Effector memory CD4-positive, alpha-beta T cell (primary cell): ENCODE results near the gene PTRHD1.

ENCODE experiments used
- DNase-seq, 3 donors: peaks; one replicate each; pipeline ENCODE4 v3.0.0-alpha.2; 2020
- H3K27ac ChIP-seq: 2 replicates; pipeline ENCODE4 v1.7.0; 2013; ENCODE audit warnings: mild to moderate bottlenecking, low read length, moderate library complexity; ENCODE audit not compliant: insufficient read depth, poor library complexity, severe bottlenecking
- H3K27me3 ChIP-seq: replicated peaks from 2 replicates; pipeline ENCODE4 v1.7.0; 2013; ENCODE audit warnings: mild to moderate bottlenecking, low read length; ENCODE audit not compliant: insufficient read depth, control insufficient read depth, poor library complexity, severe bottlenecking
- H3K36me3 ChIP-seq: 2 replicates; pipeline ENCODE4 v1.7.0; 2013; ENCODE audit warnings: mild to moderate bottlenecking, low read length, moderate library complexity; ENCODE audit not compliant: control insufficient read depth, insufficient read depth
- H3K4me1 ChIP-seq: 2 replicates; pipeline ENCODE4 v1.7.0; 2013; ENCODE audit warnings: low read length, mild to moderate bottlenecking; ENCODE audit not compliant: control insufficient read depth, insufficient read depth, poor library complexity, severe bottlenecking
- H3K4me3 ChIP-seq: 2 replicates; pipeline ENCODE4 v1.7.0; 2013; ENCODE audit warnings: low read length, low read depth, mild to moderate bottlenecking; ENCODE audit not compliant: insufficient read depth, poor library complexity, severe bottlenecking
- H3K9me3 ChIP-seq: 2 replicates; pipeline ENCODE4 v1.7.0; 2013; ENCODE audit warnings: mild to moderate bottlenecking, low read length, moderate library complexity; ENCODE audit not compliant: control insufficient read depth

PTRHD1 gene

DNA sequence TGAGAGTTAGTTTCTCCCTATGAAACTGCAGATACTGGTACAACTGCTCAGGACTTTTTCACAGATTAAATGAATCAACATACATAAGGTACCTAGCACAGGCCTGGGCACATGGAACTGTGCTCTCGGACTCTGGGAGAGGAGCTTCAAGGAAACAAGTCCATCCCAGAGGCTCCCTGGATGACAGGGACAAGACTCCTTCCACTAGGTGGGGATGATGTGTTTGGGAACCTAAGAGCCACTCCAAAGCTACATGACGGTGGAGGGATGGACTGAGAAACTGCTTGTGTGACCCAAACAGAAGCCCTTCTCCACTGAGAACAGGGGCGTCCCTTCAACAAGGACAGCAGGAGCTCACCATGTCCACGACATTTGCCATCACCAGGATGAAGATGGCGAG is 37.2 kb upstream of the PTRHD1 start:
- DNase-seq = no peak
- Histone ChIP-seq H3K36me3 (peaks cover 13% of the 10 kb centered on the region), H3K4me3 (no peak overlapping the region)

DNA sequence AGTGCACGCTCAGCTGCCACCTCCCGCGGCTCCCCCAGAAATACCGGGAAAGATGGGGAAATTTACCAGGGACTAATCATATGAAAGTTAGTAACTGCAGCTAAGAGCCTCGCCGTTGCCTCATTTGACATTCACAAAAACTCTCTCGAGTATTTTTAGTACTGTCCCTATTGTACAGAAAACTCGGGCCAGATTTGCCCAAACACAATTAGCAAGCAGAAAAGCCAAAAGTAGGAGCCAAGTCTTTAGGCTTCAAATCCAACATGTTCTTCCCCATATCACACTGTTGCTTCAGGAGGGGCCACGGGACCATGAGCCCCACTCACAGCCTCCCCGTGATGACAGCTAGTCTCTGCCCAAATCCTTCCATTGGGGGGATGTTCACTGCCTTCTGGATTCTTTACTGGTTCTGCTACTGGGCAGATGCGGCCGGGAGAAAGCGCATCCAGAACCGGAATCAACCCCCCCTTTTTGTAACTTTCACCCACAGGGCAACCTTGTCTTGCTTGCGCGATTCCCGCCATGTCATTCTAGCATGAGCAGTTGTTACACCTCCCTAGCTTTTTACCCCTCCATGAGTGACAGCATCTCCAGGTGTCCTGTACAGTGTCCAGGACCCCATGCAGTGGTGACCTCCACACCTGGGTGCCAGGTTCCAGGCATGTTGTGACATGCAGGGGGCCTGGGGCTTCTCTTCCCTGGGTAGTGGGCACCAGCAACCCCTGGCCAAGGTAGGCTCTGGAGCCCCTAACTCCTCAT is 35.2 kb upstream of the PTRHD1 start:
- H3K27ac ChIP-seq = no peak overlapping the region

More for the DNA sequence above, 37.2 kb upstream of the PTRHD1 start:
- H3K9me3 ChIP-seq = no peaks in the 10 kb centered on the region
- no peaks in the 10 kb centered on the region for H3K27me3 ChIP-seq
- no peak overlapping the region for H3K27ac ChIP-seq
- no peaks in the 10 kb centered on the region for H3K4me1 ChIP-seq

DNA sequence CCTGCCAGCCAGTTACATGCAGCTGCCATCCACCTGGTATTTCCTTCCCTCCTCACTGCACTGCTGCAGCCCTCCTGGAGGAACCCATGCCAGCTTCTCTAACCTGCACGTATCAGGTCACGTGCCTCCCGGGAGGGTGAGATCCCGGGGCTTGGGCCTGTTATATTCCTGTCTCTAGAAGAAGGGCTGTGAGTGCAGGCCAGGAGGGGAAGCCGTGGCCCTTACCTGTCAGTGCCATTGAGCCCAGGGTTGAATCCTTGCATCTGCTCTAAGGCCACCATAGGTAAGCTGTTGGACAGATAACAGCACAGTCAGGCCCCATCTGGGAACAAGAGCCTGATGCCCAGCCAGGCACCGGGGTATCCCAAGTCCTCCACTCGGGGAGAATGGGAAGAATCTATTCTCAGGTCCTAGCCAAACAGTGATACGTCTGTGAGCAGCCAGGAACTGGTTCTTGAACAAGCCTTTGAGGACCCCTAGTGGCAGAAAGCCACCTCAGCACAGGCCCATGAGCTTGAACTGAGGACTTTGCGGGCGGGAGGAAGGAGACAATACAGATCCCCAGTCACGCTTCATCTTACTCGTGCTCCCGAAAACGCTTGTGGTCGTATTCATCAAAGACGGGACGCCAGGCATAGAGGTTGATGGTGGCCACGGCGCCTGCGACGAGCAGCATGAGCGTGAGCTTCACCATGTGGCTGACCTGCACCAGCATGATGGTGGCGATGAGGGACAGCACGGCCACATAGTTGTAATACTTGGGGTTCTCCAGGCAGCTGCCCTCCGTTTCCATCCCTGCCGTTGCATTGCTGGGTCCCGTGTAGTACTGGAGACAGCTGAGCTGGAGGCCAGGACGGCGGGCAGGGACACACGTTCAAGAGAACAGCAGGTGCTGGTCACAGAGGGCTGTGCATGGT is 34.4 kb upstream of the PTRHD1 start:
- Histone ChIP-seq H3K9me3 (no peaks in the 10 kb centered on the region), H3K4me1 (no peaks in the 10 kb centered on the region), H3K27me3 (no peaks in the 10 kb centered on the region), H3K27ac (no peak overlapping the region), H3K36me3 (no peaks in the 10 kb centered on the region), H3K4me3 (no peak overlapping the region)
- peak; percentile 38 to 57 (median 42) for DNase-seq

More for the DNA sequence above, 35.2 kb upstream of the PTRHD1 start:
- no peak for DNase-seq
- no peak overlapping the region for H3K4me3 ChIP-seq
- H3K36me3 ChIP-seq = no peaks in the 10 kb centered on the region
- no peaks in the 10 kb centered on the region for H3K4me1 ChIP-seq
- H3K9me3 ChIP-seq = no peaks in the 10 kb centered on the region
- H3K27me3 ChIP-seq = no peaks in the 10 kb centered on the region

DNA sequence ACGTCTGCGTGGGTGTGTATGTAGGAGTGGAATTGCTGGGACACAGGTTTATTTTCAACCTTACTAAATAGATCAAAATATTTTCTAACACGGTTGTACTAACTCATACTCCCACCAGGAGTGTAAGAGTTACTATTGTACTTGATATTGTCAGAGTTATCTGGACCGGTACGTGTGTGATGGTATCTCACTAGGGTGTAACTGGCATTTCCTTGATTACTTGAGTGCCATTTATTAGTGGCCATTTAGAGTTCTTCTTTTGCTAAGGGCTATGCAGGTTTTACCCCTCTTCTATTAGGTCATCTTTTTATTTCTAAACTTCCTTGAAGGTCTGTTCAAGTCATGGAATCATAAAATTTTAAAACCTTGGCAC is 33.6 kb upstream of the PTRHD1 start:
- no peaks in the 10 kb centered on the region for H3K36me3 ChIP-seq
- H3K4me3 ChIP-seq = no peak overlapping the region
- no peaks in the 10 kb centered on the region for H3K4me1 ChIP-seq
- H3K27ac ChIP-seq = no peak overlapping the region
- DNase-seq = no peak
- H3K27me3 ChIP-seq = no peaks in the 10 kb centered on the region
- H3K9me3 ChIP-seq = no peaks in the 10 kb centered on the region

DNA sequence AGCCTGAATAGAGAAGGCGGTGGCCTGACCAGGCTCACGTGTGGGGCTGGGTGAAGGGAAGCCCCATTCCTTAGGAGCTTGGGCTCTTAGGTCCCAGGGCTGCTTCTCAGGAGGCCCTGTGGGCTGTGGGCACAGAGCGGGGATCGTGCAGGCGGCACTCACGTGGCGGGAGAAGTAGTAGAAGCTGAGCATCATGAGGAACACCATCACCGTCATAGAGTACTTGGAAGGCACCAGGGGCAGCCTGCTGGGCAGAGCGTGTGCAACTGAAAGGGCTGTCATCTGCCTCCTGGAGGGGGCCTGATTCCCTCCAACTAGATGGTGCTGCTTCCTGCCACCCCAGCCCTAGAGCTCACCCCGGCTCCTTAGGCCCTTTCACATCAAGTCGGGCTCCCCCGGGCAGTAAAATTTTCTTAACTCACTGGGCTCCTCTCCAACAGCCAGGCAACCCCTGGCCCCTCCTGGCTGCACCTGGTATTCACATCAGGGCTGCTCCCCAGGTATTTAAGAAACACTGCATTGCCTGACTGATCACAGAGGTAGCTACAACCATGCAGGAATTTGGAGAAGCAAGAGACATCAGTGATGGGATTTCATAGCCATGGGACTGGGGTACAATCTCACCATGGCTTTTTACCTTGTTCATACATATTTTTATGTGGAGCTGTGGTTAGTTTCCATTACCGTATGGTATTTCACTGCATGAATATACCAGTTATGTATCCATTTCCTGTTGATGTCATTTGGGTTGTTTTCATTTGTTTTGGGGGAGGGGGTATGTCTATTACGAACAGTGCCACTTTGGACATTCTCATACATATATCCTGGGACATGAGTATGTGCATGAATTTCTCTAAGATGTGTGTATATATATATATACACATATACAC is 32.9 kb upstream of the PTRHD1 start:
- Histone ChIP-seq H3K27me3 (no peaks in the 10 kb centered on the region), H3K36me3 (peaks cover 5% of the 10 kb centered on the region), H3K9me3 (no peaks in the 10 kb centered on the region), H3K27ac (no peak overlapping the region), H3K4me3 (no peak overlapping the region), H3K4me1 (no peaks in the 10 kb centered on the region)
- DNase-seq = no peak

DNA sequence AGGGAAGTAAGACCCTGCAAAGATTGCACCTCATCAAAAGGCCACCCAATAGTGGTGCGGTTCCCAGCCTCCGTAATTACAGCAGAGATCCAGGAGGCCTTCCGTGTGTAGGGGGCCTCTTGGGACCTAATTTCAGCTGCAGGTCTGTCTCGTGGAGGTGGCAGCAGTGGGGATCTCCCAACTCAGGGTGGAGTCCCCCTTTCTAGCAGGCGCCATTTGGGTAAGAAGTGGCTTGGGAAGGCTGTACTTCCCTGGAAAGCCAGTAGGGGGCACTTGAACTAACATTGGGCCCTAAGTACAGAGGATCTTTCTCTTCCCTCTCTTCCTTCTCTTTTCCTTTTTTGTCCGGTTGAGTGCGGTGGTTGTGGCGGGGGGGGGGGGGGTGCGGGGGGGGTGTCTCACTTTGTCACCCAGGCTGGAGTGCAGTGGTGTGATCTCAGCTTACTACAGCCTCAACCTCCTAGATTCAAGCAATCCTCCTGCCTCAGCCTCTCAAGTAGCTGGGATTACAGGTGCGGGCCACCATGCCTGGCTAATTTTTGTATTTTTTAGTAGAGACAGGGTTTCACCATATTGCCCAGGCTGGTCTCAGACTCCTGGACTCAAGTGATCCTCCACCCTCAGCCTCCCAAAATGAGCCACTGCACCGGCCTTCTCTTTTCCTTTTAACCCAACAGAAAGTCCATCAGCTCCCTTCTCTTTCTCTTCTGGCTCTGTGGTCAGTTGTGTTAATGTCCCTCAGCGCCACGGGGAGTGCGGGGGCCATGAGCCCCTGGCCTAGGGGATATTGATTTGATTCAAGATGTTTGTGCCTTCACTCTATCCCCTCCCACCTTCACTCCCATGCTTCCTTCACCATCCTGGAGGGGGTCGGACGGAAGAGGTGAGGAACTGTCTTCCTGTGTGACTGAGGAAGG is 32.0 kb upstream of the PTRHD1 start:
- Histone ChIP-seq H3K27me3 (no peaks in the 10 kb centered on the region), H3K4me3 (no peak overlapping the region), H3K27ac (no peak overlapping the region), H3K36me3 (peaks cover 14% of the 10 kb centered on the region), H3K9me3 (no peaks in the 10 kb centered on the region), H3K4me1 (no peaks in the 10 kb centered on the region)
- DNase-seq = peak in 1 of 3 donors; percentile 18

DNA sequence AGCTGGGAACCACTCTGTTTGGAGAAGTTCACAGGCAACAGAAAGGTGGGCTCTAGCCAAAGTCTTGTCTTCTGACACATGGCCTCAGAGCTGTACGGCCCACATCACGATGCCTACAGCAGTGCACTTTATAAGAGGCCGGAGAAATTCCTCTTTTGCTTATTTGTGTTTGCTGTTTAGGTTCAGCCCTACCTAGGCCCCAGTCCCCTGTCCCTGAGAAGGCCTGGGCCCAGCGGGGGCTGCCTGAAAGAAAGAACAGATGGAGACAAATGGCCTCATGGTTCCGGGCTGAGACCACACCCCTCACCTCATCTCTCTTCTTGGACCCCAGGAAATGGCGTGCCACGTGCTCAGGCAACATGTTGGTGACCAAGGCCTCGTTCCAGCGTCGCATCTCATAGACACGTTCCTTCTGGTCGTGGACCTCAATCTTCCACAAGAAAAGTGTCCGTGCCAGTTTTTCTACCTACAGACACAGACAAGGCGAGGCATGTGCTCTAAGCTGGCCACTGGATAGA is 30.9 kb upstream of the PTRHD1 start:
- no peak for DNase-seq
- peaks cover 22% of the 10 kb centered on the region for H3K36me3 ChIP-seq
- no peaks in the 10 kb centered on the region for H3K9me3 ChIP-seq

DNA sequence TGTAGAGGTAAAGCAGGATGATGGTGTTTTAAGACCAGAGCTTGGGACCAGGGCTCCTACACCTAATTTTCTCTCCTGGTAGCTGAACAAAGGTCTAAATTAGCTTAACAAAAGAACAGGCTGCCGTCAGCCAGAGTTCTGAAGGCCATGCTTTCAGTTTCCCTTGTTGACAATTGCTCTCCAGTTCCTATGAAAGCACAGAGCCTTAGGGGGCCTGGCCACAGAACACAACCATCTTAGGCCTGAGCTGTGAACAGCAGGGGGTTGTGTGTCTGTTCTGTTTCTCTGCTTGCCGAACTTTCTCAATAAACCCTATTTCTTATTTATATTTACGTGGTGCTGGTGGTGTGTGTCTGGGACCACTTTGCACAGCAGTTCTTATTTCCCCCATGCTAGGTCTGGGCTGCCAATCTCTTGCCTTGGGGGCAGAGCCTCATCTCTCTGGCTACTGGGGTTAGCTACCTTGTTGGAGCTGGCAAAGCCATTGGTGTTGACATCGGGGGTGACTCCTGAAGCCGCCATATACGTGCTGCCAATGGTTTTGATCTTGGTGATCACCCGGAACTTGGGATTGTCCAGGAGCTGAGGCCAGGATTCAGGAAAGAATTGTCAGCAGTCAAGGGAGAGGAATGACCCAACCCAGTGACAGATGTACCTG is 29.0 kb upstream of the PTRHD1 start:
- Histone ChIP-seq H3K36me3 (peaks cover 24% of the 10 kb centered on the region), H3K27ac (no peak overlapping the region), H3K4me3 (no peak overlapping the region), H3K9me3 (no peaks in the 10 kb centered on the region), H3K27me3 (no peaks in the 10 kb centered on the region), H3K4me1 (no peaks in the 10 kb centered on the region)
- DNase-seq = no peak

More for the DNA sequence above, 30.9 kb upstream of the PTRHD1 start:
- H3K27me3 ChIP-seq = no peaks in the 10 kb centered on the region
- H3K4me1 ChIP-seq = no peaks in the 10 kb centered on the region
- no peak overlapping the region for H3K4me3 ChIP-seq
- no peak overlapping the region for H3K27ac ChIP-seq
